Measurements from ENCODE around the gene MAGI3. TPM values are rescaled to one million over a fixed set of nuclear protein-coding genes. Genes with fewer than 3 reads are reported as not detected.

Gene MAGI3
- total and polyA plus RNA-seq, 2 donors (not counting 1 experiment from before 2014, with no cell fraction given), result 0.30 to 0.67 TPM

DNA sequence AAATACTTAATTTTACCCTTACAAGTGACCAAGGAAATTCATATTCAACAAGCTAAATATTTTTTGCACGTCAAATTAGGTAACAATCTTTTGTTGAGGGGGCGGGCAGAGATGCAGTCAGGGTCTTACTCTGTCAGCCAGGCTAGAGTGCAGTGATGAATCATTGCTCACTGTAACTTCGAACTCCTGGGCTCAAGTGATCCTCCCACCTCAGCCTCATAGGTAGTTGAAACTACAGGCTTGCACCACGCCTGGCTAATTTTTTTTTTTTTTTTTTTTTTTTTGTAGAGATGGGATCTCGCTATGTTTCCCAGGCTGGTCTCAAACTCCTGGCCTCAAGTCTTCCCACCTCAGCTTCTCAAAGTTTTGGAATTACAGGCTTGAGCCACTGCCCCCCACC is 342.5 kb downstream of the MAGI3 start:
- DNase-seq (no peak), ATAC-seq (ENCODE audit: low read depth) (no peak)
- Mint-ChIP-seq H3K4me3 (no peak overlapping the region), H3K4me1 (no peaks in the 10 kb centered on the region), H3K9me3 (ENCODE audit: insufficient read depth) (no peaks in the 10 kb centered on the region), H3K27ac (no peak overlapping the region), H3K27me3 (no peaks in the 10 kb centered on the region)
- intact Hi-C loops (cut with micrococcal nuclease), result no loop called here
- Histone ChIP-seq H3K36me3 (replicated peaks in 1 of 2; ENCODE audit: control extremely low read depth in 1 of 2, control insufficient read depth in 1 of 2, extremely low read depth in 1 of 2, insufficient read depth in 2 of 2, low read length in 1 of 2) (peaks cover 4 to 10% of the 10 kb centered on the region in 2 experiments), H3K4me1 (ENCODE audit: control insufficient read depth in 2 of 2, insufficient read depth in 2 of 2, low read length in 2 of 2) (no peaks in the 10 kb centered on the region), H3K9ac (ENCODE audit: low read length) (no peak overlapping the region), H3K27me3 (replicated peaks in 1 of 4; ENCODE audit: control extremely low read depth in 1 of 4, control insufficient read depth in 3 of 4, insufficient read depth in 4 of 4, low read length in 3 of 4) (no peaks in the 10 kb centered on the region), H2AFZ (ENCODE audit: insufficient read depth, low read depth, low read length, poor library complexity, severe bottlenecking) (no peak overlapping the region), H3K4me2 (replicated peaks; ENCODE audit: low read depth, low read length, poor library complexity, severe bottlenecking) (no peak overlapping the region), H3K79me2 (ENCODE audit: control insufficient read depth, insufficient read depth, low read length) (no peaks in the 10 kb centered on the region), H4K20me1 (ENCODE audit: control insufficient read depth, insufficient read depth, low read length, poor library complexity, severe bottlenecking) (no peaks in the 10 kb centered on the region), H3K4me3 (ENCODE audit: control extremely low read depth in 1 of 5, extremely low read depth in 1 of 5, insufficient read depth in 1 of 5, low read depth in 2 of 5, low read length in 4 of 5) (no peak overlapping the region), H3K27ac (ENCODE audit: low read length in 2 of 2) (no peak overlapping the region), H3K9me3 (ENCODE audit: control extremely low read depth in 1 of 3, control insufficient read depth in 2 of 3, insufficient read depth in 1 of 3, low read length in 2 of 3) (no peaks in the 10 kb centered on the region)
- CTCF ChIA-PET, result interaction anchor here (0.6 to 1.3 kb wide), 2 partner anchors 246 to 593 kb away, joined by 3 to 4 read pairs; no protein-coding TSS in a partner anchor
- TF ChIP-seq EZH2 (IDR thresholded peaks at IDR 0.05; ENCODE audit: borderline replicate concordance, insufficient read depth, low read depth, low read length, poor library complexity, severe bottlenecking), result no peak
- TF ChIP-seq CTCF (IDR thresholded peaks at IDR 0.05), result no peak
- POLR2A ChIA-PET, result no interaction called here
- WGBS (ENCODE audit: insufficient coverage), result 100% methylated on average over 2 of the region's 5 CpGs

DNA sequence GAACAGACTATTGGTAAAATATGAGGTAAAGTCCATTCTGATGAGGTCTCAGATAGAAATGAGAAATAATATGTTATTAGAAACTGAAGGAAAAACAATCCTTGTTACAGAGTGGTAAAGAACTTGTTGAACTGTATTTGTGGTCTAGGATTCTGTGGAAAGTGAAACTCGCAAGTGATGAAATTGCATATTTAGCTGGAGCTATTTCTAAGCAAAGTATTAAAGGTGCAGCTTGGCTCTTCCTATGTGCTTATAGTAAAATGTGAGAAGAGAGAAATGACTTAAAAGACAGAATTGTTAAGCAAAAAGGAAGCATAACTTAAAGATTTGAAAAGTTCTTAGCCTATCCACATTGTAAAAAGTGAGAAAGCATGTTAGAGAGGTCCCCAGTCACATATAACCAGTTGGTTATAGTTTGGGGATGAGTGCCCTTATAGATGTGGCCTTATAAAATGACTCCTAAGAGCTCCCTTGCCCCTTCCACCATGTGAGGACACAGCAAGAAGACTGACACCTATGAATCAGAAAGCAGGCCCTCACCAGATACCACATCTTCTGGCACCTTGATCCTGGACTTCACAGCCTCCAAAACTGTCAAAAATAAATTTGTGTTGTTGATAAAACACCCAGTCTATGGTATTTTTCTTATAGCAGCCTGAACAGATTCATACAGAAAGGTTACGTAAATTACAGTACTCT is 344.2 kb downstream of the MAGI3 start:
- CTCF ChIA-PET, result no interaction called here
- no peaks in the 10 kb centered on the region for H3K4me1 Mint-ChIP-seq
- POLR2A ChIA-PET, result no interaction called here

More for the DNA sequence above, 344.2 kb downstream of the MAGI3 start:
- no peaks in the 10 kb centered on the region for H3K9me3 ChIP-seq (ENCODE audit: control extremely low read depth in 1 of 3, control insufficient read depth in 2 of 3, insufficient read depth in 1 of 3, low read length in 2 of 3)
- no peak overlapping the region for H2AFZ ChIP-seq (ENCODE audit: insufficient read depth, low read depth, low read length, poor library complexity, severe bottlenecking)
- no peak overlapping the region for H3K27ac ChIP-seq (ENCODE audit: low read length in 2 of 2)
- intact Hi-C loops (cut with micrococcal nuclease), result no loop called here
- no peaks in the 10 kb centered on the region for H3K27me3 ChIP-seq (replicated peaks in 1 of 4; ENCODE audit: control extremely low read depth in 1 of 4, control insufficient read depth in 3 of 4, insufficient read depth in 4 of 4, low read length in 3 of 4)
- no peak overlapping the region for H3K4me2 ChIP-seq (replicated peaks; ENCODE audit: low read depth, low read length, poor library complexity, severe bottlenecking)
- ATAC-seq (ENCODE audit: low read depth) (no peak), DNase-seq (no peak)
- H3K27me3 Mint-ChIP-seq, result no peaks in the 10 kb centered on the region
- no peak overlapping the region for H3K9ac ChIP-seq (ENCODE audit: low read length)
- H3K9me3 Mint-ChIP-seq (ENCODE audit: insufficient read depth), result no peaks in the 10 kb centered on the region
- H4K20me1 ChIP-seq (ENCODE audit: control insufficient read depth, insufficient read depth, low read length, poor library complexity, severe bottlenecking), result no peaks in the 10 kb centered on the region
- 88% methylated on average over 1 of the region's 2 CpGs for WGBS (ENCODE audit: insufficient coverage)
- H3K79me2 ChIP-seq (ENCODE audit: control insufficient read depth, insufficient read depth, low read length), result no peaks in the 10 kb centered on the region
- TF ChIP-seq EZH2 (IDR thresholded peaks at IDR 0.05; ENCODE audit: borderline replicate concordance, insufficient read depth, low read depth, low read length, poor library complexity, severe bottlenecking) (no peak), CTCF (IDR thresholded peaks at IDR 0.05) (no peak)
- H3K36me3 ChIP-seq (replicated peaks in 1 of 2; ENCODE audit: control extremely low read depth in 1 of 2, control insufficient read depth in 1 of 2, extremely low read depth in 1 of 2, insufficient read depth in 2 of 2, low read length in 1 of 2), result peaks cover 4 to 13% of the 10 kb centered on the region in 2 experiments
- no peak overlapping the region for H3K27ac Mint-ChIP-seq
- no peaks in the 10 kb centered on the region for H3K4me1 ChIP-seq (ENCODE audit: control insufficient read depth in 2 of 2, insufficient read depth in 2 of 2, low read length in 2 of 2)
- no peak overlapping the region for H3K4me3 Mint-ChIP-seq
- no peak overlapping the region for H3K4me3 ChIP-seq (ENCODE audit: control extremely low read depth in 1 of 5, extremely low read depth in 1 of 5, insufficient read depth in 1 of 5, low read depth in 2 of 5, low read length in 4 of 5)

Measured in B cell (primary cell).